Neural crest cell (in vitro differentiated cells): Measurements from ENCODE around the gene NELL1. TPM values are rescaled to one million over a fixed set of nuclear protein-coding genes. Genes with fewer than 3 reads are reported as not detected.
"Not testable (repeated sequence)": the region's sequence is repeated elsewhere in the genome, so short reads cannot be mapped to it uniquely, and the experiment has no call there.

Experiments
- DNase-seq: peaks from one replicate; pipeline ENCODE4 v3.0.0; 2021; ENCODE audit warnings: low read depth, mixed read lengths, low spot score
- H3K27ac Mint-ChIP-seq: one replicate; pipeline ENCODE4 v1.8.0; 2021; ENCODE audit warnings: mild to moderate bottlenecking, mixed read lengths; ENCODE audit not compliant: unreplicated experiment
- H3K27me3 Mint-ChIP-seq: 2 replicates; pipeline ENCODE4 v1.8.0; 2021; ENCODE audit warnings: low read depth, mild to moderate bottlenecking, mixed read lengths
- H3K36me3 Mint-ChIP-seq: 2 replicates; pipeline ENCODE4 v1.8.0; 2021; ENCODE audit warnings: low read depth, mild to moderate bottlenecking, mixed read lengths
- H3K4me1 Mint-ChIP-seq: 2 replicates; pipeline ENCODE4 v1.8.0; 2021; ENCODE audit warnings: mixed read lengths
- H3K4me3 Mint-ChIP-seq: one replicate; pipeline ENCODE4 v1.8.0; 2021; ENCODE audit warnings: mild to moderate bottlenecking, mixed read lengths
- H3K9me3 Mint-ChIP-seq: 2 replicates; pipeline ENCODE4 v1.8.0; 2021; ENCODE audit warnings: mixed read lengths
- total RNA-seq: library from RNA; stranded (reverse); gene quantifications from 2 replicates; pipeline ENCODE4 v1.2.1, GENCODE V29; 2021
- TF ChIP-seq, protein P1 (sequence below): fragments of 200-600 bp; sonication (generic); conservative IDR thresholded peaks from 2 replicates; pipeline ENCODE4 v1.5.0; 2021; ENCODE audit warnings: antibody characterized with exemption, mild to moderate bottlenecking

Gene NELL1
- total RNA-seq, 1 donor from 2014 or later: 0.51 TPM

GRCh38 chr11:21132146-21132720, 462.8 kb downstream of the NELL1 start:
- TF ChIP-seq, protein P1, sequence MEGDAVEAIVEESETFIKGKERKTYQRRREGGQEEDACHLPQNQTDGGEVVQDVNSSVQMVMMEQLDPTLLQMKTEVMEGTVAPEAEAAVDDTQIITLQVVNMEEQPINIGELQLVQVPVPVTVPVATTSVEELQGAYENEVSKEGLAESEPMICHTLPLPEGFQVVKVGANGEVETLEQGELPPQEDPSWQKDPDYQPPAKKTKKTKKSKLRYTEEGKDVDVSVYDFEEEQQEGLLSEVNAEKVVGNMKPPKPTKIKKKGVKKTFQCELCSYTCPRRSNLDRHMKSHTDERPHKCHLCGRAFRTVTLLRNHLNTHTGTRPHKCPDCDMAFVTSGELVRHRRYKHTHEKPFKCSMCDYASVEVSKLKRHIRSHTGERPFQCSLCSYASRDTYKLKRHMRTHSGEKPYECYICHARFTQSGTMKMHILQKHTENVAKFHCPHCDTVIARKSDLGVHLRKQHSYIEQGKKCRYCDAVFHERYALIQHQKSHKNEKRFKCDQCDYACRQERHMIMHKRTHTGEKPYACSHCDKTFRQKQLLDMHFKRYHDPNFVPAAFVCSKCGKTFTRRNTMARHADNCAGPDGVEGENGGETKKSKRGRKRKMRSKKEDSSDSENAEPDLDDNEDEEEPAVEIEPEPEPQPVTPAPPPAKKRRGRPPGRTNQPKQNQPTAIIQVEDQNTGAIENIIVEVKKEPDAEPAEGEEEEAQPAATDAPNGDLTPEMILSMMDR: no peak
- Mint-ChIP-seq H3K4me3 (no peak overlapping the region), H3K9me3 (no peaks in the 10 kb centered on the region), H3K27me3 (no peaks in the 10 kb centered on the region), H3K36me3 (no peaks in the 10 kb centered on the region), H3K27ac (no peak overlapping the region), H3K4me1 (no peaks in the 10 kb centered on the region)
- no peak for DNase-seq

DNA sequence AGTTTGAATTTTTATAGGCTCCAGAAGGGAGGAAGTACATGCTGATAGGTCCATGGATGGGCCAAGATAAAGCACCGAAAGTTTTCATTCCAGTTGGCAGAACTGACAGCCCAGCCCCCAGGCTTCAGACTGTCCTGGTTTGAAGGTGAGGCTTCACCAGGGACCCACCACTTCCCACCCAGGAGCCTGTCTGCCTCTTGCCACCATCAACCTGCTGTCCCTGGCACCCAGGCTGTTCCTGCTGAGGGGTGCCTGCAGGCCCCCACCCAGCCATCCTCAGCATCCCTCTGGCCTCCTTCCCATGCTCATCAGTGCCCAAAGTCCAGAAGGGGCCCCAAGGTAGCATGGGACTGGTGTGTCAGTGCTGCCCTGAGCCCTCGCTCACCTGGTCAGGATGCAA, 463.9 kb downstream of the NELL1 start:
- Mint-ChIP-seq H3K27me3 (no peaks in the 10 kb centered on the region), H3K4me3 (no peak overlapping the region), H3K9me3 (no peaks in the 10 kb centered on the region), H3K36me3 (no peaks in the 10 kb centered on the region), H3K27ac (no peak overlapping the region), H3K4me1 (no peaks in the 10 kb centered on the region)
- TF ChIP-seq, protein P1: no peak
- no peak for DNase-seq

DNA sequence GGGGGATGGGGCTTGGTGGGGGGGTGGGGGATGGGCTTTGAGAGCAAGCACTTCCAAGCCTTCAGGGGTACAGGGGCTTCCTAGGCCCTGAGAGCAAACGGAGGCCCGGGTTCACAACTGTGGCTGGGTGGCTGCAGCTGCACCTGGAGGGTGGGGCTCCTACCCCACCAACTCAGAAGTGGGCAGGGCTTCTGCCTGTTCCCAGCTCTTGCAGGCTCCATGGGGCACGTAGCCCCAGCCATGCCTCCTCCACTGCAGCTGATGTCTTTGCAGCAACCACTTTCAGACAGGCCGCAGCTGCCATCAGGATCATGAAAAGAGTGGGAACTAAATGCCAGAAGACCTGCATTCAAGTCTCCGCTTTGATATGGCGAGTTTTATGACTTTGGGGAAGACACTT, 464.3 kb downstream of the NELL1 start:
- TF ChIP-seq, protein P1: no peak
- H3K4me3 Mint-ChIP-seq: no peak overlapping the region
- H3K4me1 Mint-ChIP-seq: no peaks in the 10 kb centered on the region
- H3K27me3 Mint-ChIP-seq: no peaks in the 10 kb centered on the region
- DNase-seq: no peak
- H3K36me3 Mint-ChIP-seq: no peaks in the 10 kb centered on the region
- no peak overlapping the region for H3K27ac Mint-ChIP-seq
- H3K9me3 Mint-ChIP-seq: no peaks in the 10 kb centered on the region

GRCh38 chr11:21137803-21138202, 468.4 kb downstream of the NELL1 start:
- H3K4me1 Mint-ChIP-seq: no peaks in the 10 kb centered on the region
- no peak for DNase-seq
- H3K4me3 Mint-ChIP-seq: no peak overlapping the region
- peaks cover 6% of the 10 kb centered on the region for H3K27me3 Mint-ChIP-seq
- TF ChIP-seq, protein P1: no peak
- no peak overlapping the region for H3K27ac Mint-ChIP-seq
- no peaks in the 10 kb centered on the region for H3K9me3 Mint-ChIP-seq
- no peaks in the 10 kb centered on the region for H3K36me3 Mint-ChIP-seq

DNA sequence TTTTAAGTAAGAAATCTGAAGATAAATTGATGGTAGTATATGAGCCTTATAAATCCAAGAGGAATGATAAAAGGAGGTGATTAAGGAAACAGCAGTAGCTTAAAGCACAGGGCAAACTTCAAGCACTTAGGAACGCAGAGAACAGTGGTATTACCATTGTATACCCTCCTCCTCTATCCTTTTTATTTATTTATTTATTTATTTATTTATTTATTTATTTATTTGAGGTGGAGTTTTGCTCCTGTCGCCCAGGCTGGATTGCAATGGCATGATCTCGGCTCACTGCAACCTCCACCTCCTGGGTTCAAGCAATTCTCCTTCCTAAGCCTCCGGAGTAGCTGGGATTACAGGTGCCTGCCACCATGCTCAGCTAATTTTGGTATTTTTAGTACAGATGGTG, 472.2 kb downstream of the NELL1 start:
- H3K9me3 Mint-ChIP-seq, H3K27me3 Mint-ChIP-seq, H3K4me3 Mint-ChIP-seq, H3K27ac Mint-ChIP-seq, H3K36me3 Mint-ChIP-seq, H3K4me1 Mint-ChIP-seq, DNase-seq: not testable (repeated sequence)

- Mint-ChIP-seq H3K4me1 (no peaks in the 10 kb centered on the region), H3K4me3 (no peak overlapping the region), H3K27ac (no peak overlapping the region), H3K9me3 (no peaks in the 10 kb centered on the region), H3K27me3 (peaks cover 9% of the 10 kb centered on the region), H3K36me3 (no peaks in the 10 kb centered on the region)
- TF ChIP-seq, protein P1: peak; percentile 41
- DNase-seq: no peak
Observed at GRCh38 chr11:21142007-21142406, 472.6 kb downstream of the NELL1 start.
